ENCODE measurements around the gene PRRC2B.
"Not testable (repeated sequence)": the region's sequence is repeated elsewhere in the genome, so short reads cannot be mapped to it uniquely, and the experiment has no call there.

PRRC2B gene

GRCh38 chr9:131349881-131350563 lies 43.9 kb upstream of the PRRC2B start:
- peak; percentile 88 for TF ChIP-seq CTCF (IDR thresholded peaks at IDR 0.05; ENCODE audit: borderline replicate concordance, insufficient read depth, low read depth, low read length)
- no peak overlapping the region for H3K4me3 ChIP-seq (ENCODE audit: low read depth, low read length)

GRCh38 chr9:131356479-131356878 lies 37.4 kb upstream of the PRRC2B start:
- H3K4me3 ChIP-seq (ENCODE audit: low read depth, low read length) = not testable (repeated sequence)

- H3K4me3 ChIP-seq (ENCODE audit: low read depth, low read length) = no peak overlapping the region
- no peak for TF ChIP-seq CTCF (IDR thresholded peaks at IDR 0.05; ENCODE audit: borderline replicate concordance, insufficient read depth, low read depth, low read length)
Observed at GRCh38 chr9:131358556-131358955, 35.3 kb upstream of the PRRC2B start.

GRCh38 chr9:131361202-131361833 lies 32.6 kb upstream of the PRRC2B start:
- no peak overlapping the region for H3K4me3 ChIP-seq (ENCODE audit: low read depth, low read length)
- TF ChIP-seq CTCF (IDR thresholded peaks at IDR 0.05; ENCODE audit: borderline replicate concordance, insufficient read depth, low read depth, low read length) = no peak

GRCh38 chr9:131365546-131365945 lies 28.3 kb upstream of the PRRC2B start:
- TF ChIP-seq CTCF (IDR thresholded peaks at IDR 0.05; ENCODE audit: borderline replicate concordance, insufficient read depth, low read depth, low read length) = no peak
- no peak overlapping the region for H3K4me3 ChIP-seq (ENCODE audit: low read depth, low read length)

- no peak overlapping the region for H3K4me3 ChIP-seq (ENCODE audit: low read depth, low read length)
- TF ChIP-seq CTCF (IDR thresholded peaks at IDR 0.05; ENCODE audit: borderline replicate concordance, insufficient read depth, low read depth, low read length) = 0 out of 2 replicates have a peak, but pooled peaks have one; percentile 12
Observed at GRCh38 chr9:131366761-131367401, 27.0 kb upstream of the PRRC2B start.

GRCh38 chr9:131367450-131367849 lies 26.4 kb upstream of the PRRC2B start:
- no peak overlapping the region for H3K4me3 ChIP-seq (ENCODE audit: low read depth, low read length)
- no peak for TF ChIP-seq CTCF (IDR thresholded peaks at IDR 0.05; ENCODE audit: borderline replicate concordance, insufficient read depth, low read depth, low read length)

Data from GM12875 (cell line).